NCI-H345 treated with DMSO at 0.1 percent for 48 hours (cell line): ENCODE results near the gene KRT2.

Experiments used
- DNase-seq: peaks from one replicate; lab custom pipeline; 2025; ENCODE audit not compliant: unreplicated experiment; lab: John Stamatoyannopoulos, UW

KRT2 gene

DNA sequence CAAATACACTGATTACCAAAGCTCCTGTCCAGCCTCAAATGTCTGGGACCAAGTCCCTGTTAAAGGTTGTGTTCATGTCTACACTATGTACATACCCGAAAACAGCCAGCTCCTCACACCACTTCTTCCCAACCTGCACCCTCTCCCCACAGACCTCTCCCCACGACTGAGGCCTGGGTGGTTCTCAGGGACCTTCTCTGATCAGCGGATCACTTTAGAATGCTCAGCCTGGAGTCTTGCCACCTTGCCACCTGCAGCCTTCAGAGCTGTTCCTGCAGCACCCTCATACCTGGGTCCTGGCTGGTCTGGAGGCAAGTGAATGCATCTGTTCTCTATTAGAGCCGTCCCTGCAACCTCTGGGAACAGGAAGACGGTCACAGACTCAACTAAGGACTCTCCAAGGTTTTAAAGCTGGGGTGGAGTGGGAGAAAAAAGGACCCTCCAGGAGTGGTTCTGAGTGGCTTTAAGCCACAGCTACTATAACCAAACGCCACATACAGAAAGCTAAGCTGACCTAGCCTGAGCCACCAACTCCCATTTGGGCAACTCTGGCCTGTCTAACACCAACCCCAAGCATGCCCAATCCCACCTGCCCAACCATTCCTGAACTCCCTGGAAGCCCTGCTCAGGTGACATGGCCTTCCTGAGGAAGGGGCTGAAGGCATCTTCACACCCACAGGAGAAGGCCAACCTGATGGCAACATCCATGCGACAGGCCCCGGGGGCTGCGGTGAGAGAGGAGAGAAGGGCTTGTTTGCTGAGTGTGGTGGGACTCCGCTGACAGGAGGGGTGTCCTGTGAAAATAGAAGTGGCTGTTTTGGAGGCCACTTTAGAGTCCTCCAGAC is 8.6 kb downstream of the KRT2 start:
- DNase-seq: no peak

DNA sequence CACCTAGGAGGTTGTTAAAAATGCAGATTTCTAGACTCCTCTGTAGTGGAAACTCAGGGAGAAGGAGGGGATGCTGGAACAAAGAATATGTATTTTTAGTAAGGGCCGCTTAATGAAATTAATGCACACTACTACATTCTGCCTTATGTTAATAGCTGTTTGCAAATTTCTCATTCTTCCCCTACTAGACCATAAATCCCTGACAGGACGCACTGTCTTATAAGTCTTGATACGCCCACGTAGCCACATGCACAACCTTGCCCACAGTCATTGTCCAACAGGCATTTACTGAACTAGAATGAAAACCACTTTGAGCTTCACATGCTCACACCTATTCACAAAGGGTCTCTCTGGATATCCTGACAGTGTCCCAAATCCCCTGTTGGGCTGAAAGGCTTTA is 10.5 kb downstream of the KRT2 start:
- no peak for DNase-seq

DNA sequence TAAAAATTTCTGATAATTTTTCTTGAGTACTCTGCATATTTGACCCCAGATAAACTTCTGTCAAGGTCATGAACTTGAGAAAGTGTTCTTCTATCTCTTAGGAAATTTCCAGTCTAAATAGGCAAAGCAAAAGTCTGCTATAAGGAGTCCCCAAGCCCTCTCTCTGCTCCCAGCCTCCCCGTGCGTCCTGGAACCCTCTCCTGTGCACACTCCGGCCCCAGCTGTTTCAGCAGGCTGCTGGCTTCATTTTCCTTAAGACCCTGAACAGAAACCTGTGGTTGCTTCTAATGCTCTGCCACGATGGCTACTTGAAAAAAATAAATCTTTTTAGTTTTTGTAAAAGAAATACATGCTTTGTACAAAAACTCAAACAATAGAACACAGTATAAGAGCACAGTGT is 14.7 kb downstream of the KRT2 start:
- DNase-seq: no peak

DNA sequence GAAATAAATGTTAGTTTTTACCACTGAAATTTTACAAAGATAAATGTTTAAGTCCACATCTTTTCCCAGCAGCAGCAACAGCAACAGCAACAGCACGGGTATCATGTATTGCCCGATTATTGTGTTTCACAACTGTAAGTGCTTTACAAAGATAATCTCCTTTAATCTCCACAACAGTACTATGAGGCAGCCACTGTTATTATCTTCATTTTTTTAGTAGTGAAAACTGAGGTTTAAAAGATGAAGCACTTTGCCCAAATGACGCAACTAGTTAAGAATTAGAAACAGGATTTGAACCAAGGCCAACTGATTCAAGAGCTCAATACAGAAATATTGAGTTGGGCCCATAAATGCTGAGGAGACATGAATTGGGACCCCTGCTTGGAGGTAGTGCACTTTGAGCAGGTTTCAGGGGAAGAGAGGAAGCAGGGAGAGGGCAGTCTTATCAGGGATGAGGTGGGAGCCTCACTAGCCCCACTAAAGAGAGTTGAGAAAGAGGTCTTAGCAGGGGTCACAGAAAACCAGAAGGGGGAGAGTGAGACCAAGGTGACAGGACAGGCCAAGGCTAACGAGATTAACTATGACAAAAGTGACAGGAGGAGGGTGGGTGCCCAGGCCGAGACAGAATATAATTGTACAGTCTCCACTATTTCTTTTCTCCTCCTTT is 15.3 kb downstream of the KRT2 start:
- DNase-seq: no peak

DNA sequence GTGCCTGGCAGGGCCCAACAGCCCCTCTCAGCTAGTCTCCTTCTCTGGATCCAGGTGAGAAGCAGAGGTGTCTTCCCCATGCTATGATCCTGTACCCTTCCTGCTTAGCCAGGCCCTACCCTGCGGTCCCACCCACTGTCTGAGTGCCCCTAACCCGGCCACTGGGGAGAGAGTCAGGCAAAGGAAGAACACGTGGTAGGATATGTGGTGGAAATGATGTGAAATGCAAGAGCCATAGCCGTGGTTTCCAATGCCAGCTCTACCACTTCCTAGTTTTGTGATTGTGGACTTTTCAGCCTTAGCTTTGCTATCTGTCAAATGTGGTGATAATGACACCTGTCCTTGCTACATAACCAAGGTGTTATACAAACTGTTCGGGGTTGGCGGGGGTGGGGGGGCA is 15.8 kb downstream of the KRT2 start:
- DNase-seq: no peak

DNA sequence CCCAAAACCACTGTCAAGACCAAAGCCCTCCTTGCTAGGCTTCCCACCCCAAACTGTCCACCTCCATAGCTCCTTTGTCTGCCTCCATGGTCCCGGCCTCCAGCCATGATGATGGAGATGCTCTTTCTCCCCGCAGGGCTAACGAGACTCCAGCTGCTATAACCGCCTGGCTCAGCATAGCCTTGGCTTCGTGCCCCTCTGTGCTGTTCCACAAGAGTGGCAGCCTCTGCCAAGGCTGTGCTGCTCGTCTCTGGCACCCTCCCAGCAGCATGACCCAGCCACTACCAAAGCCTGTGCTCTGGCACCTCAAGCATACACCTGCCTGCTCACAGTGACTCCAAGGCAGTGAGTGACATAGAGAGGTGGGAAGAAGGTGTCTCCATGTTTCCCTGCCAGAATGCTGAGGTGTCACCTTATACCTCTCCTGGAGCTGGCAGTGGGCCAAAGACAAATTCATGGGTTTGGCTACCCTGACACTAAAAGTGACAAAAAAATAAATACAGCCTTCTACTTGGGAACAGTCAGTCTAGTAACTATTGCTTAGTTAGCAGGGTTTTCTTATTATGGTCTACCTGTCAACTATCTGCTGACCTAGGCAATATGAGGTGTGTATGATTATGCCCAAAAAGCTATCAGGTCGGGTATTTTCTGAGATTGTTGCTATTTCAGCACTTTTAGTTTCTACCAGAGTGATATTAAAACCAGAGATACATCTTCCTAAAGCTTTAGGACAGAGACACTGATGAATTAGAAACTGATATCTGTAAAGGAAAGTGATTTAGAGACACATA is 17.6 kb downstream of the KRT2 start:
- DNase-seq: no peak

DNA sequence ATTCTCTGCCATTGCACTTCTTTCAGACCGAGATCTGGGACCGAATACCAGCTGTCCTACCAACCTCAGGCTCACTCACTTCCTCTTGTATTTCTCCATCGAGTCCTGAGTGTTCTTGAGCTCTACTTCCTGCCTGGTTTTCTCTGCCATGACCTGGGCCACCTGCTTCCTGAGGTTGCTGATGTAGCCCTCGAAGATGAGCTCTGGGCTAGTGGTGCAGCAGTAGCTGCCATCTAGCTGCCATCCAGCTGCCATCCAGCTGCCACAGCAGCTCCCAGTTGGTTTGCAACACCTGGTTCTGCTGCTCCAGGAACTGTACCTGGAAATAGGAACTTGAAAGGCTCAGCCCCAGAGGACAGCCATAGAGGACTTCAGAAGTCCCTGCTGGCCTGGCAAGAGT is 18.6 kb downstream of the KRT2 start:
- no peak for DNase-seq

DNA sequence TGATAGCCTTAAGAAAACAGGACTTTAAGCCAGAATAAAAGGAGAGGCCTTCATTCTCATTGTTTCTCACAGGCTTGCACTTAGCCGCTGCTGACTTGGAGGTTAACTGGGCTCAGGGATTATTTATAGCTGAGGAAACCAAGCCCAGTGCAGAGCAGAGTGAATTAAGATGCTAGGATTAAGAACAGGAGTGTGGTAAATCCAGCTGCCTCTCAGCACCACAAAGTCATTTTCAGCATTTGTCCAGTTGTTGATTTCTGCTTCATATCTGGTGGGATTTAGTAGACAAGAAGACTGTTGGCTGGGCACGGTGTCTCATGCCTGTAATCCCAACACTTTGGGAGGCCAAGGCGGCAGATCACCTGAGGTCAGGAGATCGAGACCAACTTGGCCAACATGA is 19.4 kb downstream of the KRT2 start:
- no peak for DNase-seq

DNA sequence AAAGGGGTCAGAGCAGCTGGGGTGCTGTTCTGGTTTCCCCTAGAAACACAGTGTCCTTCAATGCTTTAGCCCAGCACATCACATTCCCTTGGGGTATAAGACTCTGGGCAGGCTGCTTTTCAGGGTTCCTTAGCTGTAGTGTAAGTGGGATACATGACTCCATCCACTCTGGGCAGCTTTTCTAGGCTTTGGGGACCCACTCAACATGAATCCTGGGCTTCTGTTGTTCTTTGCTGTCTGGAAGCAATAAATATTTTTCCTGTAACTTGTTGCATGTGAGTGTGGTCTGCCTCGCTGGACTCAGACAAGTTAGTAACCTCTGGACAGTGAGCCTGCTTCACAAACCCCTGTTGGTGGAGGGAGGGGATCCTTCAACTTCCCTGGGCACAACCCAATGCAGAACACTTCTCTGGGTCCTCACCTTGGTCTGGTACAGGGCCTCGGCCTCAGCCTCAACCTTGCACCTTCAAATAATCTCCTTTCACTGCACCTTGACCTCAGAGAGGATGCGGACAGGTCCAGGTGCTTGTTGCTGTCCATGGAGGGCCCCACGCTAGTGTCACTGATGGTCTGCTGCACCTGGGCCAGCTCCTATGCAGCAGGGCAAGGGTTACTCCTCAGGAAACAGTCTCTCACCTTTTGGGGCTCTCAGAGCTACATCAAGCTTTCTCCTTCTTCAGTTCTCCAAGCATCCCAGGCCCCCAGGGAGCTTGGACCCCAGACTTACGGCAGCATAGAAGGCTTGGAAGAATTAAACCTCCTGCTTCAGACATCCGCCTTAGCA is 20.1 kb downstream of the KRT2 start:
- no peak for DNase-seq

DNA sequence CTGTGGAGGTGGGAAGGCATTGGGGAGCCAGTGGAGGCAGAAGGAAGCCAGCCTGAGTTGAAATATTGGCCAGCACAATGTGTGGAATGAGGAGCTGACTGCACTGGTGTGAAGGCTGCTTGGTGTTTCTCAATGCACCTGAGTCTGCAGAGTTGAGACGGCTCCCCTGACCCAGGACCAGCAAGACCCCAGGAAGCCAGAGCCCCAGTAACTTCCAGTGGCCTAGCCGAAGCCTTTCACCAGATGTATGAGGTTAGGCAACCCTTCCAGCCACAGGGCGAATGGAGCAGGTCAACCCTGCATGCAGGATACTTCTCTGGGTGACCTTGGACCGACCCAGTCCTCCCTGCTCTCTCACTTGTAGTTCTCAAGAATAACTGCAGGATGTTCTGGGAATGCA is 20.7 kb downstream of the KRT2 start:
- no peak for DNase-seq

DNA sequence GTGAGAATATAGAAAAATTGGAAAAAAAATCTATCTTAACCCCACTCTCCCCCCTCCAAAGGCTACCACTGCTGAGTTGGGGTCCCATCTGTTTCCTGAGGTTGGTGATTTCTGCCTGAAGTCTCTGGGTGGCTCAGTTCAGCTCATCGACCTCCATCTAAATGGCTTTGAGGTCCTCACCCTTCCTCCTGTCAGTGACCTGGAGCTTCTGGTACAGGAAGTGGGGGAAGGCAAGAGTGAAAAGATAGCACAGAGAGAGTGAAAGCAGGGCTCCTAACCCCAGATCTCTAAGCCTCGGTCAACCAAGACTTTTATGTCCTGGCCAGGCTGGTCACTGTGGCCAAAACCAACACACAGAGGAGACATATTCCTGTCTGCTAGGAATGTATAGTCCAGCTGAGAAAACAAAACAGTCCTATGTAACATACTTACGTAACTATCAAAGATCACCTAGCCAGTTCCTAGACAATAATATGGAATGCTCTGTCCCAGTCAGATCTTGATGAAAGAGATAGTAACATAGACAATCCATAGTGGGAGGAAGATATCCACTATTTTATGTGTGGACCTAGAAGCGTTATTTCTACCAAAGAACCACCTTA is 21.3 kb downstream of the KRT2 start:
- DNase-seq: no peak

DNA sequence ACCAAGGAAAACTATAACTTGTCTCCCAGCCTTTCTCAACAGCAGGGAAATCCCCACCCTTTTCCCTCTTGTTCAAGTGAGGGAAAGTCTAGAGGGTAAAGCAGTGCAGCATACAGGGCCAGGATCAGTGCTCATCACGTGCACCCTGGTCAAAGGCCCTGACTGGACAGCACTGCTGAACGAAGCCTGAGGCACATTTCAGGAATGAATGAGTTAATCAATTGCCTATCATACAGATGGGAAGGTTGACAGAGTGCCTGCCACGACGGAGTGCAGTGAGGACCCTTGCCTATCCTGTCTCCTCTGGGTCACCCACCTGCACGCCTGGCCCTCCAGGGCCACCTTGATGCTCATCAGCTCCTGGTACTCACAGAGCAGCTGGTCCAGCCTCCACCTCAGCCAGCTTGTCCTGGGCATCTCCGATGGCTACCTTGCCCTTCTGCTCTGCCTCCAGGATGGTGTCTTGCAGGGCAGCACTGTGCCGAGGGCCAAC is 22.0 kb downstream of the KRT2 start:
- no peak for DNase-seq

DNA sequence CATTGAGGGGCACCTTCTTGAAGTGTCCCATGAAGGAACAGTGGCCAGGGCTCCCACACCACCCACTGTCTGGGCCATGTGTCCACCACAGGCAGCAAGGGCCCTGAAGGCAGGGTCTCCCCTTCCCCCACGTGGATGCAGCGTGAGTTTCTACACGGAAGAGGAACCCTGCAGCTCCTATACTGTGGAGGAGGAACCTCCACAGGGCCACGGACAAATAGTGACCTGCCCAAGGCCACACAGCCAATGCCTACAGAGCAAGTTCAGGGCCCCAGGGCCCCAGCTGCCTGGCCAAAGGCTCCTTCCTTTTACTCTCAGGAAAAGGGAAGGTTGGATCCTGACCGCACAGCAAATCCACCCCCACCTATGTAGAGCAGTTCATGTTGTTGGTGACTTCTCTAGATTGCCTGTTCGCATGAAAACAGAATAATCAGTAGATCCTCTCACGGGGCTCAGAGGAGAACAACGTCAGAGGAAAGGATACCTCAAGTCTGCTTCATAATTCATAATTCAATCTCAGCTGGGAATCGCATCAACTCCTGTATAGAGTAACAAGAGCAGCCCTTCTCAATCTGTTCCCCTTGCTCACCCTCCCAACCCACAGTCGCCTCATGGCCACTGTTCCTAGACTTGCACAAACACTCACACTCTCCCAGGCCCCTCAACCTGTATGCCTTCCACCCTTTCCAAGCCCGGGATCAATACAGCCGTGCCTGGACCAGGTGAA is 22.6 kb downstream of the KRT2 start:
- DNase-seq: no peak

DNA sequence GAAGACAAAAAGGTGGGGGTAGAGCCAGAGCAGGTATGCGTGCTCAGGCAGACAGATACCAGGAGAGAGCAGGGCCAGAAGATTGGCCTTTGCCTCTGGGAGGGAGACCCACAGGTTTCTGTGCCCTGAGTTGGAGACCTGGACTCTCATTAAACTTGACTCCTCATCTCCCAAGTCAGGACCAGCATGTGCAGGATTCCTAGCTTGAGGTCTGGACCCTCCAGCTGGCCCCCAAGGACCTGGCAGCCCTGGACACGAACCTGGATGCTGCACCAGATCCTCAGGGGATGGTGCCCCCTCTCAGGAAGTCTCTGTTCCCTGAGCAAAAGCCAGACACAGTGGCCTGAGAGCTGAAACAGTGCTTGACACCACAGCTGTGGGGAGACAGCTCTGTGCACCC is 23.2 kb downstream of the KRT2 start:
- DNase-seq: no peak

DNA sequence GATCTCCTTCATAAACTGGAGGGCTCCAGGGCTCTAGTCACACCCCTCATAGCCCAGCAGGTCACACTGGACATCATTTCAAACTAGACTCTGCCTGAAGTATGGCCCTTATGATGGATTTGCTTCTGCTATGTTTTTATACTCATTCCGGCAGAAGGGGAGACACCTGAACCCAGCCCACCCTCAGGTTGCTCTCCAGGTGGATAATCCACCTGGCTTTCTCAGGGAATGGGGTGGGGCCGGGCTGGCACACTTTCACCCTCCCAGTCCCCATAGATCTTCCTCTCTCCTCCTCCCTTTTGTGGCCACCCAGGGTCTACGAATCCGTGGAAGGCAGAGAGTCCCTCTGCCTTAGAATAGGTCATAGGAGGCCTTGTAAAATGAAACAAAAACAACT is 23.9 kb downstream of the KRT2 start:
- no peak for DNase-seq

DNA sequence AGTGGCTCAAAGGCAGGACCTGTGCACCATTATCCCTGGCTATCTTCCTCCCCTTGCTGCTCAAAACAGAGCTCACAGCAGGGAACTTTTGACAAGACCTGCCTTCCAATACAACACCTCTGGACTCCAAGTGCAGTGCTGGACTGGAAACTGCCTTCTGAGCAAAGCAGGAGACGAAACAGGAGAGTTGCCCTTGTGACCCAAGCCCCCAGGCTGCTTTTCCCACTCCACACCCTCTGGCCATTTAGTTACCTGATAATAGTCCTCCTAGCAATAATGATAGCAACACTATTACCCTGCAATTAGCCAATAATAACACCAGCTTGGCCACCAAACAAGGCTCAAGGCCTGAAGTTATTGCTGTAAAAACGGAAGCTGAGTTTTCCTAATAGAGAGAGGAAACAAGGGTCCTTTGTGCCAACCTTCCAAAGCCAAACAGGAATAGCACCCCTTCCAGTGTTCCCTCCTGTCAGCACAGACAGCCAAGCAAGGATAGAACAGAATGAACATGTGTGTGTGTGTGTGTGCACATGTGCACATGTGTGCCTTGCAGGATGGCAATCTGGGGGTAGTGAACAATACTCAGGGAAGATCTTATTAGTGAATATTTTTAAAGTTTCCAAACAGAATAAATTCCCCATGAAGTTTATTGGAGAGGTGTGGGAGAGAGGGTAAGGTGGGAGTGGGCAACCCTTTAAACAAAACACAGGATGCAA is 24.5 kb downstream of the KRT2 start:
- no peak for DNase-seq

DNA sequence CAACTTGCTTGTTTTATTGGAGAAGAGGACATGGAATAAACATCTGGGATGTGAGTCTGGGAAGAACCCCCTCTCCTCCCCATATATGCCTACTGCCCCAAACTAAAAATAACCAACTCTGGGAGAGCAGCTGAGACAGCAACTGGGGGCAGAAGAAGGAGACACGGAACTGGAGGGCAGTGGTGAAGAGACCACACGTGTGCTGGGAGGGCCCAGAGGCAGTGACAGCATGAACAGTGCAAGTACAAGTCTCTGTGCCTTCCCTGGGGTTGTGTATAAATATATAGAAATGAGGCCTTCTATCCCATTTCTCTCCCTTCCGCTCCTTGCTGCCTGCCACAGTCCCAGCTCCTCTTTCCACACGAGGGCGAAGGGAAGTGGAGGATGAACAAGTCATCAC is 29.7 kb downstream of the KRT2 start:
- no peak for DNase-seq

DNA sequence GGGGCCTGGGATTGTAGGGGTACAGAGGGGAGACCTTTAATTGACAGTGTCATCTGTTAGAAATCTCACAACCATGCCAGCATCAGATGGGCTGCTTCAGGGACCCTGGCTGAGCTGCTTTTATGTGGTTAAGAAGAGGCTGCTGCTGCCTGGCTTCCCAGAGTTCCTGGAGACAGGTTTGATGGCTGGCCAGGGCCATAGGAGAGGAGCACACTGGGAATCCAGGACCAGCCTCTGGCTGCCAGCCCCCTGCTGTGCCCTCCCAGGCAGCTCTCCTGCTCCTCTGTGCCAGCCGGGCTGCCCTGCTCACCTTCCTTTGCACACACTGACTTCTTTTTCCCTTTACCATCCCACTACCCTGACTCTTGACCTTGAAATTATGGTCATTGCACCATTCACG is 33.1 kb downstream of the KRT2 start:
- no peak for DNase-seq

DNA sequence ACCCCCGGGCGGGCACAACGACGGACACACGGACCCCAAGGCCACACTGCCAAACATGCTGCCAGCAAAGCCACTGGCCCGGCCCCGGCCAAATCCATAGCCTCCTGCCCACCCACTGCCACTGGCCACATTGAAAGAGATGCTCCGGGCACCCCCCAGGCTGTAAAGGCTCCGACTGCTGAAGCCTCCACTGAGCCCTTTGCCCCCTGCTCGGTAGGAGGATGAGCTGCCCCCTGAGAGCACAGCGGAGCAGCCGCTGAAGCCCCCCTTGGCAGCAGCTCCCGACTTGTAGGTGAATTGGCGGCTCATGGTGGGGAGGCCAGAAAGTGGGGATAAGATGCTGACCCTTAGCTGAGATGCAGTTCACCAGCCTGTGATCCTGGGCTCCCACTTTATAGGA is 33.8 kb downstream of the KRT2 start, which contains the start of gene KRT73:
Gene KRT73 (minus strand): TSS at position 344 of the 400 bp plus-strand sequence. CDS start 35 bp downstream, at position 309.
- no peak for DNase-seq
